ENCODE results near the gene ARID3A.

Gene ARID3A

DNA sequence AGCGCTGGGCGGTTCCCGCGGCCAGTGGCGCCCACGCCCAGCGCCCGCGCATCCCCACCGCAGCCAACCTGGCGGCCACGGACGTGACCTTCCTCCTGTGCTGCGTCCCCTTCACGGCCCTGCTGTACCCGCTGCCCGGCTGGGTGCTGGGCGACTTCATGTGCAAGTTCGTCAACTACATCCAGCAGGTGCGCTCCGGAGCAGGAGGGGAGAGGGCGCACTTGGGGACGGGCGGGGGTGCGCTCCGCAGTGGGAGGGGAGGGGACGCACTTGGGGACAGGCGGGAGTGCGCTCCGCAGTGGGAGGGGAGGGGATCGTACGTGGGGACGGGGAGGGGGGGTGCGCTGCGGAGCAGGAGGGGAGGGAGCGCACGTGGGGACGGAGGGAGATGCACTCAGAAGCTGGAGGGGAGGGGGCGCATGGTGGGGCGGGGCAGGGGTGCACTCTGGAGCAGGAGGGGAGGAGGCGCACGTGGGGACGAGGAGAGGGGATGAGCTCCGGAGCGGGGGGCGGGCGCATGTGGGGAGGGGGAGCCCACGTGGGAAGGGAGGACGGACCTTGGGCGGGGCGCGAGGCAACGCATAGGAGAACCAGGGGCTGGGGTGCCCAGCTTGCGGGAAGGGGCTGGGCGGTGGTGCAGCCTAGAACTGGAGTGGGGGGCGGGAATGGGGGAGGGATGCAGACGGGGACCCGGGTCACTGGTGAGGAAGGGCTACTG is 7.2 kb upstream of the ARID3A start:
- Histone ChIP-seq H3K27me3 (peaks cover 12 to 52% of the 10 kb centered on the region in 2 donors), H3K4me1 (peaks cover 0 to 54% (median 45%) of the 10 kb centered on the region in 4 donors), H3K27ac (no peak overlapping the region), H3K36me3 (no peaks in the 10 kb centered on the region), H3K4me3 (no peak overlapping the region), H3K9me3 (no peaks in the 10 kb centered on the region)
- TF ChIP-seq, protein P1, sequence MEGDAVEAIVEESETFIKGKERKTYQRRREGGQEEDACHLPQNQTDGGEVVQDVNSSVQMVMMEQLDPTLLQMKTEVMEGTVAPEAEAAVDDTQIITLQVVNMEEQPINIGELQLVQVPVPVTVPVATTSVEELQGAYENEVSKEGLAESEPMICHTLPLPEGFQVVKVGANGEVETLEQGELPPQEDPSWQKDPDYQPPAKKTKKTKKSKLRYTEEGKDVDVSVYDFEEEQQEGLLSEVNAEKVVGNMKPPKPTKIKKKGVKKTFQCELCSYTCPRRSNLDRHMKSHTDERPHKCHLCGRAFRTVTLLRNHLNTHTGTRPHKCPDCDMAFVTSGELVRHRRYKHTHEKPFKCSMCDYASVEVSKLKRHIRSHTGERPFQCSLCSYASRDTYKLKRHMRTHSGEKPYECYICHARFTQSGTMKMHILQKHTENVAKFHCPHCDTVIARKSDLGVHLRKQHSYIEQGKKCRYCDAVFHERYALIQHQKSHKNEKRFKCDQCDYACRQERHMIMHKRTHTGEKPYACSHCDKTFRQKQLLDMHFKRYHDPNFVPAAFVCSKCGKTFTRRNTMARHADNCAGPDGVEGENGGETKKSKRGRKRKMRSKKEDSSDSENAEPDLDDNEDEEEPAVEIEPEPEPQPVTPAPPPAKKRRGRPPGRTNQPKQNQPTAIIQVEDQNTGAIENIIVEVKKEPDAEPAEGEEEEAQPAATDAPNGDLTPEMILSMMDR (IDR thresholded peaks at IDR 0.05), result no peak
- intact Hi-C loops (cut with DNase I; ENCODE audit: low total_unique reads), result loop anchor here (5.0 kb wide), 2 partner anchors 61 to 146 kb away; partner anchors contain the start of gene CFD
- DNase-seq, result no peak

DNA sequence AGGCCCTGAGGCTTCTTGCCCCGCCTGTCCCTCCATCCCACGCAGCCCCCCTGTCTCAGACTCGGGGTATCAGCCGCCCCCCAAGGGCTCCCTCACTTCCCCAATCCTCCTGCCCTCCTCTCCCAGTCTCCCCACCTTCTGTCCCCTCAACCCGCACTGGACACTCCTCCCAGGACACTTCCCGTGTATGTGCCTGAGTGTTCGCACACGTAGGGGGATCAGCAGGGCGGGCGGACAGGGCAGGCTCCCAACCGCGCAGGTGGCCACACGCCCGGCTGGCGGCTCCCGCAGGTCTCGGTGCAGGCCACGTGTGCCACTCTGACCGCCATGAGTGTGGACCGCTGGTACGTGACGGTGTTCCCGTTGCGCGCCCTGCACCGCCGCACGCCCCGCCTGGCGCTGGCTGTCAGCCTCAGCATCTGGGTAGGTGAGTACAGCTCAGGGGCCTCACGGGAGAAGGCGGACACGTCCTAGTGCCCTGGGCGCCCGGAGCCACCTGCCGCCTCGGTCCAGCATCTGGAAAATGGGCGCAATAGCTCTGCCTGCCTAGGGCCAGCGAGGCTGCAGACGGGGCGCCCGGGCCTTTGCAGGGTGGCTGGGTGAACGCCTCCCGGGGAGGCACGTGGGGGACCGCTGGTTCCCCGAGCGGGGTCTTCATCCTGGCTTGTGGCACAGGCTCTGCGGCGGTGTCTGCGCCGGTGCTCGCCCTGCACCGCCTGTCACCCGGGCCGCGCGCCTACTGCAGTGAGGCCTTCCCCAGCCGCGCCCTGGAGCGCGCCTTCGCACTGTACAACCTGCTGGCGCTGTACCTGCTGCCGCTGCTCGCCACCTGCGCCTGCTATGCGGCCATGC is 6.4 kb upstream of the ARID3A start:
- Histone ChIP-seq H3K27ac (no peak overlapping the region), H3K27me3 (peaks cover 12 to 55% of the 10 kb centered on the region in 2 donors), H3K4me3 (no peak overlapping the region), H3K9me3 (no peaks in the 10 kb centered on the region), H3K36me3 (no peaks in the 10 kb centered on the region), H3K4me1 (peaks cover 0 to 50% (median 43%) of the 10 kb centered on the region in 4 donors)
- intact Hi-C loops (cut with DNase I; ENCODE audit: low total_unique reads), result loop anchor here (5.0 to 10.0 kb wide), 3 partner anchors 62 to 185 kb away; partner anchors contain the start of genes CFD and GPX4
- DNase-seq, result no peak
- TF ChIP-seq, protein P1 (IDR thresholded peaks at IDR 0.05), result no peak

DNA sequence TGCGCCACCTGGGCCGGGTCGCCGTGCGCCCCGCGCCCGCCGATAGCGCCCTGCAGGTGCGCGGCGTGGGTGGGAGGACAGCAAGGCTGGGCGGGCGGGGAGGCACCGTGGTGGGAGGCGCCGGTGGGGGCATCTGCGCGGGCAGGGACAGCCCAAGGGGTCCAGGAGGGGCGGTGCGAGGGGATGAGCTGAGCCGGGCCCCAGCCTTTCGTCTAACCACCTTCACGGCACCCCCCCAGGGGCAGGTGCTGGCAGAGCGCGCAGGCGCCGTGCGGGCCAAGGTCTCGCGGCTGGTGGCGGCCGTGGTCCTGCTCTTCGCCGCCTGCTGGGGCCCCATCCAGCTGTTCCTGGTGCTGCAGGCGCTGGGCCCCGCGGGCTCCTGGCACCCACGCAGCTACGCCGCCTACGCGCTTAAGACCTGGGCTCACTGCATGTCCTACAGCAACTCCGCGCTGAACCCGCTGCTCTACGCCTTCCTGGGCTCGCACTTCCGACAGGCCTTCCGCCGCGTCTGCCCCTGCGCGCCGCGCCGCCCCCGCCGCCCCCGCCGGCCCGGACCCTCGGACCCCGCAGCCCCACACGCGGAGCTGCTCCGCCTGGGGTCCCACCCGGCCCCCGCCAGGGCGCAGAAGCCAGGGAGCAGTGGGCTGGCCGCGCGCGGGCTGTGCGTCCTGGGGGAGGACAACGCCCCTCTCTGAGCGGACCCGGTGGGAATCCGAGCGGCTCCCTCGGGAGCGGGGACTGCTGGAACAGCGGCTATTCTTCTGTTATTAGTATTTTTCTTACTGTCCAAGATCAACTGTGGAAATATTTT is 5.6 kb upstream of the ARID3A start:
- TF ChIP-seq, protein P1 (IDR thresholded peaks at IDR 0.05), result no peak
- H3K27me3 ChIP-seq, result peaks cover 12 to 59% of the 10 kb centered on the region in 2 donors
- intact Hi-C loops (cut with DNase I; ENCODE audit: low total_unique reads), result loop anchor here (10.0 kb wide), 1 partner anchor 185 kb away; the partner anchor contains the start of gene GPX4
- no peak for DNase-seq
- peaks cover 0 to 58% (median 49%) of the 10 kb centered on the region in 4 donors for H3K4me1 ChIP-seq
- H3K36me3 ChIP-seq, result no peaks in the 10 kb centered on the region
- H3K27ac ChIP-seq, result no peak overlapping the region
- H3K9me3 ChIP-seq, result no peaks in the 10 kb centered on the region
- peak overlapping the region in 1 of 2 donors; percentile 28 for H3K4me3 ChIP-seq

DNA sequence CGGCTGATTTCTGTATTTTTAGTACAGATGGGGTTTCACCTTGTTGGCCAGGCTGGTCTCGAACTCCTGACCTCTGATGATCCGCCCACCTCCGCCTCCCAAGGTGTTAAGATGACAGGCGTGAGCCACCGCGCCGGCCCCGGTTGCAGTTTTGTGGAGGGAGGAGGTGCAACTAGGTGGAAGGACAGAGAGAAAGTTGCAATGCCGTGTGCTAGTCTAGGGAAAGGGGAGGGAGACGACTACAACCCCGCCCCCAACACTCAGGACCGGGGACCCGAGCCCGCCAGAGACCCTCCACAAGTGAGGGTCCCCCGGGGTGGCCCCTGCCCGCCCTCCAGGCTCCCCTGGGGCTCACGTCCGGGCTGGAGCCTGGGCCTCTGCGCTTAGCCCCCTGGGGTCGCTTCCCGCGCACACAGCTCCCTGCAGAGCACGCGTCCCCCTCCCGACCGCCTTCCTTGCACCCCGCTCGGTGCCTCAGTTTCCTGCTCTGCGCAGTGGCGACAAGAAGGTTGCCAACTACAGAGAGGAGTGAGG is 1.2 kb upstream of the ARID3A start:
- no peak for DNase-seq
- intact Hi-C loops (cut with DNase I; ENCODE audit: low total_unique reads), result loop anchor here (10.0 kb wide), 1 partner anchor 180 kb away; the partner anchor contains the start of gene GPX4
- H3K36me3 ChIP-seq, result no peaks in the 10 kb centered on the region
- peak overlapping the region; percentile 61 to 74 for H3K27ac ChIP-seq
- peaks cover 0 to 47% (median 35%) of the 10 kb centered on the region in 4 donors for H3K4me1 ChIP-seq
- peaks cover 10 to 25% of the 10 kb centered on the region in 2 donors for H3K27me3 ChIP-seq
- H3K4me3 ChIP-seq, result peak overlapping the region; percentile 80 to 87
- TF ChIP-seq, protein P1 (IDR thresholded peaks at IDR 0.05), result no peak
- no peaks in the 10 kb centered on the region for H3K9me3 ChIP-seq
